K562 (cell line): Measurements from ENCODE around the gene COL28A1. TPM values are rescaled to one million over a fixed set of nuclear protein-coding genes. Genes with fewer than 3 reads are reported as not detected.

ENCODE experiments used
- BHLHE40 ChIP-seq: IDR thresholded peaks from 2 replicates; pipeline ENCODE4 v1.6.1; 2011; ENCODE audit warnings: low read length, improper control_type of control experiment
- DACH1 ChIP-seq: fragments of 450-650 bp; IDR thresholded peaks from 2 replicates; pipeline ENCODE4 v1.6.1; 2018; ENCODE audit not compliant: partially characterized antibody
- E2F6 ChIP-seq, 2 experiments: IDR thresholded peaks; 2 replicates each; pipeline ENCODE4 v1.6.1; 2011; ENCODE audit warnings: borderline replicate concordance in 1 of 2, control low read depth in 1 of 2, low read depth in 1 of 2, low read length in 1 of 2, mild to moderate bottlenecking in 1 of 2, mixed read lengths in 1 of 2, moderate library complexity in 1 of 2; ENCODE audit not compliant: insufficient read depth in 1 of 2, insufficient read length in 1 of 2, poor library complexity in 1 of 2, severe bottlenecking in 1 of 2; ENCODE audit errors: extremely low read depth in 1 of 2
- FOXP4 ChIP-seq: sonication (generic); formaldehyde crosslinking; IDR thresholded peaks from 2 replicates; pipeline ENCODE4 v1.8.0; 2022; ENCODE audit warnings: mild to moderate bottlenecking, missing genetic modification reagents, borderline replicate concordance
- GABPA ChIP-seq: fragments of 200-800 bp; sonication (Bioruptor generic); conservative IDR thresholded peaks from 2 replicates; pipeline ENCODE4 v1.6.1; 2016; ENCODE audit warnings: low read depth, missing genetic modification characterization, missing compliant biosample characterization
- GTF2B ChIP-seq: IDR thresholded peaks from 2 replicates; pipeline ENCODE4 v1.6.1; 2011; ENCODE audit not compliant: insufficient read length; ENCODE audit errors: extremely low read depth
- GTF2E2 ChIP-seq: fragments of 200-800 bp; sonication (Bioruptor generic); IDR thresholded peaks from 2 replicates; pipeline ENCODE4 v1.6.1; 2016; ENCODE audit warnings: missing genetic modification characterization, missing compliant biosample characterization
- MAZ ChIP-seq, 2 experiments: fragments of 450-650 bp in 1 of 2; sonication (generic) in 1 of 2; formaldehyde crosslinking; IDR thresholded peaks in 1 of 2; conservative IDR thresholded peaks in 1 of 2; 2 replicates each; pipeline versions ENCODE4 v1.4.0 to v1.5.0; 2020; ENCODE audit warnings: mild to moderate bottlenecking in 1 of 2, missing genetic modification reagents in 1 of 2
- NR0B1 ChIP-seq: fragments of 450-650 bp; IDR thresholded peaks from one replicate; pipeline ENCODE4 v1.6.1; 2018; ENCODE audit warnings: mild to moderate bottlenecking, moderate library complexity; ENCODE audit not compliant: partially characterized antibody
- OTX1 ChIP-seq: fragments of 450-650 bp; formaldehyde crosslinking; IDR thresholded peaks from 2 replicates; pipeline ENCODE4 v1.4.0; 2022; ENCODE audit warnings: mild to moderate bottlenecking
- SP2 ChIP-seq: IDR thresholded peaks from 2 replicates; pipeline ENCODE4 v1.6.1; 2011; ENCODE audit warnings: mild to moderate bottlenecking, low read depth, low read length, moderate library complexity; ENCODE audit not compliant: poor library complexity, severe bottlenecking; ENCODE audit errors: extremely low read depth
- STAG1 ChIP-seq: sonication (generic); formaldehyde crosslinking; IDR thresholded peaks from 2 replicates; pipeline ENCODE4 v1.5.0; 2020; ENCODE audit warnings: missing genetic modification reagents, borderline replicate concordance
- TAF15 ChIP-seq: fragments of 200-400 bp; formaldehyde crosslinking; IDR thresholded peaks from 2 replicates; pipeline ENCODE4 v1.6.1; 2017; ENCODE audit warnings: mild to moderate bottlenecking, low read depth, low read length, moderate library complexity
- TEAD1 ChIP-seq, 2 experiments: fragments of 450-650 bp in 1 of 2; sonication (generic) in 1 of 2; formaldehyde crosslinking; IDR thresholded peaks; 2 replicates each; pipeline versions ENCODE4 v1.4.0 to v1.8.0; 2020 to 2022; ENCODE audit warnings: mild to moderate bottlenecking in 2 of 2, missing genetic modification reagents in 1 of 2
- TFAP4 ChIP-seq: sonication (generic); formaldehyde crosslinking; IDR thresholded peaks from 2 replicates; pipeline ENCODE4 v1.8.0; 2022; ENCODE audit warnings: missing genetic modification reagents, mild to moderate bottlenecking, moderate library complexity, borderline replicate concordance
- ZBTB7A ChIP-seq: IDR thresholded peaks from 2 replicates; pipeline ENCODE4 v1.6.1; 2011; ENCODE audit warnings: low read depth, mild to moderate bottlenecking, low read length, moderate library complexity, borderline replicate concordance; ENCODE audit not compliant: control insufficient read depth
- ZBTB8A ChIP-seq: fragments of 450-650 bp; IDR thresholded peaks from 2 replicates; pipeline ENCODE4 v1.6.1; 2018; ENCODE audit warnings: mild to moderate bottlenecking, moderate library complexity; ENCODE audit not compliant: partially characterized antibody
- ZNF274 ChIP-seq: IDR thresholded peaks from 2 replicates; pipeline ENCODE4 v1.6.1; 2011; ENCODE audit warnings: low read depth, mild to moderate bottlenecking, low read length, moderate library complexity, borderline replicate concordance
- ZNF57 ChIP-seq: fragments of 450-650 bp; formaldehyde crosslinking; IDR thresholded peaks from 2 replicates; pipeline ENCODE4 v1.4.0; 2020; ENCODE audit warnings: mild to moderate bottlenecking, moderate library complexity
- polyA plus RNA-seq, 8 experiments: library from polyadenylated mRNA; depleted of rRNA in 4 of 8; stranded (reverse) in 5 of 8; unstranded in 3 of 8; fragments of >200 nt; fragmentation: Nextera tagmentation in 2 of 8; fragmentation: Illumina TruSeq in 1 of 8; extraction: Ambion mirVana in 2 of 8; extraction: Trizol in 1 of 8; gene quantifications; 2 replicates each; pipeline versions ENCODE4 v1.2.1 to v1.2.3, GENCODE V29; 2011 to 2014; ENCODE audit warnings: inconsistent platforms in 1 of 8, missing spikeins in 1 of 8
- total RNA-seq, 7 experiments: library from RNA; depleted of rRNA in 6 of 7; stranded (reverse); fragments of >200 nt in 6 of 7; fragmentation: Illumina TruSeq in 2 of 7; extraction: Trizol in 2 of 7; gene quantifications; 2 replicates each; pipeline versions ENCODE4 v1.2.1 to v1.2.3, GENCODE V29; 2011 to 2021; ENCODE audit warnings: low replicate concordance in 1 of 7

COL28A1 gene
- total and polyA plus RNA-seq, 9 of the 15 experiments (the other 6 are each of a cell fraction or from before 2014, with no cell fraction given) = 0.03 to 0.13 (median 0.05) TPM; not detected in 3

GRCh38 chr7:7566651-7567611 is 31.3 kb upstream of the COL28A1 start, which contains the start of gene MIOS (continued):
- TF ChIP-seq DACH1 (no peak), NR0B1 (no peak), ZNF57 (CRISPR knock-in tag) (no peak), SP2 (no peak), ZBTB7A (peak; percentile 98), OTX1 (no peak), ZBTB8A (no peak), MAZ (CRISPR knock-in tag; conservative IDR thresholded peaks at IDR 0.05 in 1 of 2, IDR thresholded peaks at IDR 0.05 in 1 of 2) (peak; percentile 75 to 93), BHLHE40 (peak; percentile 90), ZNF274 (no peak), E2F6 (IDR thresholded peaks at IDR 0.05; ENCODE audit: borderline replicate concordance in 1 of 2, extremely low read depth in 1 of 2, insufficient read depth in 1 of 2, insufficient read length in 1 of 2, low read depth in 1 of 2, low read length in 1 of 2, poor library complexity in 1 of 2, severe bottlenecking in 1 of 2) (peak in 1 of 2 experiments; percentile 68), TEAD1 (CRISPR knock-in tag; IDR thresholded peaks at IDR 0.05) (no peak; a peak in 1 of 4 replicates), FOXP4 (CRISPR knock-in tag) (no peak), TAF15 (no peak), STAG1 (CRISPR knock-in tag) (no peak), GTF2E2 (tag) (peak; percentile 91), GABPA (tag) (peak; percentile 88), TFAP4 (CRISPR knock-in tag) (peak; percentile 39; the same call in 1 of the 2 replicates), GTF2B (no peak)
